Measurements from ENCODE around the gene SPRR2B.

GRCh38 chr1:153049211-153049610 is 22.2 kb downstream of the SPRR2B start:
- no peak for TF ChIP-seq CTCF (IDR thresholded peaks at IDR 0.05 in 2 of 3, conservative IDR thresholded peaks at IDR 0.05 in 1 of 3; ENCODE audit: control insufficient read depth in 2 of 3, extremely low read depth in 1 of 3, insufficient read depth in 1 of 3, low read depth in 3 of 3, low read length in 3 of 3)
- TF ChIP-seq POLR2AphosphoS5 (IDR thresholded peaks at IDR 0.05; ENCODE audit: low read length) = no peak
- no peak for TF ChIP-seq SMAD1 (IDR thresholded peaks at IDR 0.05; ENCODE audit: low read depth, partially characterized antibody)
- no peak for TF ChIP-seq E2F4 (IDR thresholded peaks at IDR 0.05; ENCODE audit: low read depth, low read length)
- TF ChIP-seq EP300 (IDR thresholded peaks at IDR 0.05; ENCODE audit: borderline replicate concordance in 1 of 2, control insufficient read depth in 1 of 2, low read depth in 2 of 2, low read length in 2 of 2) = no peak
- TF ChIP-seq PKNOX1 (IDR thresholded peaks at IDR 0.05) = no peak
- no peak for TF ChIP-seq CUX1 (IDR thresholded peaks at IDR 0.05; ENCODE audit: insufficient replicate concordance, low read depth, low read length)
- no peak for TF ChIP-seq NRF1 (conservative IDR thresholded peaks at IDR 0.05; ENCODE audit: low read depth, low read length)
- no peak for TF ChIP-seq USF2 (IDR thresholded peaks at IDR 0.05; ENCODE audit: borderline replicate concordance, low read depth, low read length)
- no peak for TF ChIP-seq POLR2A (IDR thresholded peaks at IDR 0.05; ENCODE audit: low read depth, low read length)
